Immature natural killer cell (primary cell): ENCODE results near the gene TSPAN4. TPM values are rescaled to one million over a fixed set of nuclear protein-coding genes. Genes with fewer than 3 reads are reported as not detected.

Source experiments
- DNase-seq, 3 donors: peaks; one replicate each; pipeline ENCODE4 v3.0.0; 2022; ENCODE audit warnings: mixed read lengths in 1 of 3
- H3K27ac Mint-ChIP-seq, 6 donors: one replicate each; pipeline ENCODE4 v1.8.0; 2020; ENCODE audit warnings: mixed read lengths in 6 of 6, mild to moderate bottlenecking in 5 of 6, inconsistent platforms in 4 of 6, moderate library complexity in 3 of 6
- H3K27me3 Mint-ChIP-seq, 3 donors: one replicate each; pipeline ENCODE4 v1.8.0; 2020 to 2021; ENCODE audit warnings: low read depth in 3 of 3, mild to moderate bottlenecking in 3 of 3, mixed read lengths in 3 of 3, moderate library complexity in 3 of 3, inconsistent platforms in 1 of 3
- H3K36me3 Mint-ChIP-seq, 3 donors: one replicate each; pipeline ENCODE4 v1.8.0; 2020; ENCODE audit warnings: mixed read lengths in 3 of 3, inconsistent platforms in 2 of 3, mild to moderate bottlenecking in 2 of 3
- H3K4me1 Mint-ChIP-seq, 2 donors: one replicate each; pipeline ENCODE4 v1.8.0; 2020; ENCODE audit warnings: inconsistent platforms in 2 of 2, mild to moderate bottlenecking in 2 of 2, mixed read lengths in 2 of 2, moderate library complexity in 1 of 2
- H3K4me3 Mint-ChIP-seq, 5 donors: one replicate each; pipeline ENCODE4 v1.8.0; 2020; ENCODE audit warnings: mild to moderate bottlenecking in 5 of 5, mixed read lengths in 5 of 5, inconsistent platforms in 3 of 5, moderate library complexity in 3 of 5
- H3K9me3 Mint-ChIP-seq, 6 donors: one replicate each; pipeline ENCODE4 v1.8.0; 2020; ENCODE audit warnings: mild to moderate bottlenecking in 6 of 6, mixed read lengths in 6 of 6, inconsistent platforms in 4 of 6, moderate library complexity in 3 of 6
- polyA plus RNA-seq, 3 donors: library from polyadenylated mRNA; unstranded; fragments of 300-500 nt; fragmentation: Illumina TruSeq; gene quantifications; one replicate each; pipeline ENCODE4 v1.2.3, GENCODE V29; 2021

The TSPAN4 gene
- polyA plus RNA-seq, 3 donors from 2014 or later, result 23.4 to 38.7 (median 37.2) TPM

GRCh38 chr11:812390-812789, 30.3 kb upstream of the TSPAN4 start:
- Mint-ChIP-seq H3K4me3 (peak overlapping the region in 3 of 5 donors; percentile 14 to 98 (median 17)), H3K4me1 (peaks cover 33 to 38% of the 10 kb centered on the region in 2 donors), H3K27me3 (peaks cover 5 to 22% (median 9%) of the 10 kb centered on the region in 3 donors), H3K36me3 (no peaks in the 10 kb centered on the region), H3K27ac (peak overlapping the region in 1 of 6 donors; percentile 91), H3K9me3 (no peaks in the 10 kb centered on the region)
- DNase-seq, result no peak

DNA sequence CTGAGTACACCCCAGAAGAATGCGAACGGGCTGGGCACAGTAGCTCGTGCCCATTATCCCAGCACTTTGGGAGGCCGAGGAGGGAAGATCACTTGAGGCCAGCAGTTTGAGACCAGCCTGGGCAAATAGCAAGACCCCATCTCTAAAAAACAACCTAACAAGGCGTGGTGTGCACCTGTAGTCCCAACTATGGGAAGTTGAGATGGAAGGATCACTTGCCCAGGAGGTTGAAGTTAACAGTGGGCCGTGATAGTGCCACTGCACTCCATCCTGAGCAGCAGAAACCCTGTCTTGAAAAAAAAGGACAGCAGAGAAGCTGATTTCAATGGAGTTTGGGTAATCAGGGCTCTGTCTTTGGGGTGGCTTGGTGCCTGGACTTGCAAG, 29.6 kb upstream of the TSPAN4 start:
- H3K27ac Mint-ChIP-seq, result no peak overlapping the region
- no peaks in the 10 kb centered on the region for H3K9me3 Mint-ChIP-seq
- peaks cover 30 to 32% of the 10 kb centered on the region in 2 donors for H3K4me1 Mint-ChIP-seq
- no peak for DNase-seq
- no peaks in the 10 kb centered on the region for H3K36me3 Mint-ChIP-seq
- no peak overlapping the region for H3K4me3 Mint-ChIP-seq
- peaks cover 5 to 19% (median 9%) of the 10 kb centered on the region in 3 donors for H3K27me3 Mint-ChIP-seq

GRCh38 chr11:813456-814096, 29.1 kb upstream of the TSPAN4 start:
- no peaks in the 10 kb centered on the region for H3K36me3 Mint-ChIP-seq
- H3K9me3 Mint-ChIP-seq, result no peaks in the 10 kb centered on the region
- peak overlapping the region in 1 of 6 donors; percentile 51 for H3K27ac Mint-ChIP-seq
- peaks cover 5 to 17% (median 9%) of the 10 kb centered on the region in 3 donors for H3K27me3 Mint-ChIP-seq
- DNase-seq, result no peak
- no peak overlapping the region for H3K4me3 Mint-ChIP-seq
- H3K4me1 Mint-ChIP-seq, result peaks cover 27 to 29% of the 10 kb centered on the region in 2 donors

- Mint-ChIP-seq H3K36me3 (no peaks in the 10 kb centered on the region), H3K4me1 (peaks cover 13 to 21% of the 10 kb centered on the region in 2 donors), H3K27ac (no peak overlapping the region), H3K9me3 (no peaks in the 10 kb centered on the region), H3K4me3 (peak overlapping the region in 1 of 5 donors; percentile 21), H3K27me3 (peaks cover 2 to 15% (median 2%) of the 10 kb centered on the region in 3 donors)
- no peak for DNase-seq
Measured at GRCh38 chr11:815675-816432, 26.8 kb upstream of the TSPAN4 start.

GRCh38 chr11:816433-816779, 26.2 kb upstream of the TSPAN4 start:
- Mint-ChIP-seq H3K27ac (no peak overlapping the region), H3K27me3 (peaks cover 2 to 15% (median 2%) of the 10 kb centered on the region in 3 donors), H3K4me3 (peak overlapping the region in 1 of 5 donors; percentile 21), H3K4me1 (peaks cover 8 to 20% of the 10 kb centered on the region in 2 donors), H3K36me3 (no peaks in the 10 kb centered on the region), H3K9me3 (no peaks in the 10 kb centered on the region)
- DNase-seq, result no peak

- H3K4me3 Mint-ChIP-seq, result peak within 1 kb of the TSS; percentile 81 to 92 (median 89)
- peaks cover 0 to 18% of the 10 kb centered on the region in 2 donors for H3K4me1 Mint-ChIP-seq
- no peaks in the 10 kb centered on the region for H3K36me3 Mint-ChIP-seq
- H3K27me3 Mint-ChIP-seq, result peaks cover 0 to 13% (median 2%) of the 10 kb centered on the region in 3 donors
- DNase-seq, result no peak
- peak within 1 kb of the TSS; percentile 39 to 94 (median 70) for H3K27ac Mint-ChIP-seq
- H3K9me3 Mint-ChIP-seq, result no peaks in the 10 kb centered on the region
Measured at GRCh38 chr11:818396-819128, 24.1 kb upstream of the TSPAN4 start, which contains the start of gene PNPLA2. Gene PNPLA2, plus strand, starts transcription at chr11:818914. Its CDS starts 805 bp downstream, at chr11:819719.

DNA sequence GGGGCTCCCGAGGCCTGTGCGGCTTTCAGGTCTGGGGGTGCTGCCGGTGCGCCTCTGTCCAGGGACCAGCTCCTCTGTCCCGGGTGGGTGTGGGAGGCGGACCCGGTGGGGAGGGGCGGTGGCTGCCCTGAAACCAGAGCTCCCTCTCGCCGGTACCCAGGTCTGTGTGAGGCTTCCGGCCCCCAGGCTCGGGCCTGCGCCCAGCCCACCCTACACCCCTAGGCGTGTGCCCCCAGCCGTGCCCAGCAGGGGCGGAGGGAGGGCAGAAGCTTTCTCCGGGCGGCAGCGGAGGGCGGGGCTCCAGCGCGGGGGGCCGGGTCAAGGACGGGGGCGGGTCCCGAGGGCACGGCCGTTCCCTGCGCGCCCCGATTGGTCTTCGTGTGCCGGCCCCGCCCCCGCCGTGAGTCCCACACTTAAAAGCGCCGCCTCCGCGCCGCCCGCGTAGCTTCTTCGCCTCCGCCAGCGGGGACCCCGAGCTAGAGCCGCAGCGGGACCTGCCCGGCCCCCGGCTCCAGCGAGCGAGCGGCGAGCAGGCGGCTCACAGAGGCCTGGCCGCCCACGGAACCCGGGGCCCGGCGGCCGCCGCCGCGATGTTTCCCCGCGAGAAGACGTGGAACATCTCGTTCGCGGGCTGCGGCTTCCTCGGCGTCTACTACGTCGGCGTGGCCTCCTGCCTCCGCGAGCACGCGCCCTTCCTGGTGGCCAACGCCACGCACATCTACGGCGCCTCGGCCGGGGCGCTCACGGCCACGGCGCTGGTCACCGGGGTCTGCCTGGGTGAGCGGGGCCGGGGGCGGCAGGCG, 23.3 kb upstream of the TSPAN4 start:
- Mint-ChIP-seq H3K9me3 (no peaks in the 10 kb centered on the region), H3K27me3 (peaks cover 0 to 13% (median 2%) of the 10 kb centered on the region in 3 donors), H3K4me3 (peak overlapping the region; percentile 79 to 92 (median 89)), H3K4me1 (peaks cover 0 to 18% of the 10 kb centered on the region in 2 donors), H3K36me3 (no peaks in the 10 kb centered on the region), H3K27ac (peak overlapping the region in 5 of 6 donors; percentile 39 to 94 (median 64))
- DNase-seq, result peak; percentile 90 to 94 (median 93)

GRCh38 chr11:819943-820649, 22.6 kb upstream of the TSPAN4 start:
- peak; percentile 95 to 96 (median 96) for DNase-seq

GRCh38 chr11:820655-821511, 21.8 kb upstream of the TSPAN4 start:
- no peak for DNase-seq
- Mint-ChIP-seq H3K27ac (peak overlapping the region in 4 of 6 donors; percentile 34 to 87 (median 70)), H3K27me3 (peaks cover 5 to 13% (median 6%) of the 10 kb centered on the region in 3 donors), H3K9me3 (no peaks in the 10 kb centered on the region), H3K36me3 (peaks cover 0 to 5% (median 4%) of the 10 kb centered on the region in 3 donors), H3K4me3 (peak overlapping the region; percentile 79 to 92 (median 89)), H3K4me1 (peaks cover 0 to 22% of the 10 kb centered on the region in 2 donors)

More at GRCh38 chr11:819943-820649, 22.6 kb upstream of the TSPAN4 start:
- Mint-ChIP-seq H3K4me1 (peaks cover 0 to 20% of the 10 kb centered on the region in 2 donors), H3K9me3 (no peaks in the 10 kb centered on the region), H3K27ac (peak overlapping the region; percentile 48 to 94 (median 90)), H3K27me3 (peaks cover 2 to 13% (median 4%) of the 10 kb centered on the region in 3 donors), H3K36me3 (peaks cover 0 to 2% (median 2%) of the 10 kb centered on the region in 3 donors), H3K4me3 (peak overlapping the region; percentile 79 to 92 (median 89))

- H3K36me3 Mint-ChIP-seq, result peaks cover 0 to 5% (median 4%) of the 10 kb centered on the region in 3 donors
- peak overlapping the region in 3 of 6 donors; percentile 34 to 61 (median 55) for H3K27ac Mint-ChIP-seq
- DNase-seq, result no peak
- H3K27me3 Mint-ChIP-seq, result peaks cover 8 to 11% (median 10%) of the 10 kb centered on the region in 3 donors
- H3K4me3 Mint-ChIP-seq, result peak overlapping the region in 4 of 5 donors; percentile 35 to 92 (median 77)
- no peaks in the 10 kb centered on the region for H3K9me3 Mint-ChIP-seq
- peaks cover 0 to 26% of the 10 kb centered on the region in 2 donors for H3K4me1 Mint-ChIP-seq
Measured at GRCh38 chr11:821512-822371, 20.9 kb upstream of the TSPAN4 start.
